ENCODE measurements around the gene STX1A. TPM values are rescaled to one million over a fixed set of nuclear protein-coding genes. Genes with fewer than 3 reads are reported as not detected.
A peak's percentile ranks its signal among the peaks of the same experiment; 100 is the strongest.
"Not testable (repeated sequence)": the region's sequence is repeated elsewhere in the genome, so short reads cannot be mapped to it uniquely, and the experiment has no call there.

STX1A gene
- total RNA-seq, 2 donors from 2014 or later = 2.0 to 2.6 TPM

DNA sequence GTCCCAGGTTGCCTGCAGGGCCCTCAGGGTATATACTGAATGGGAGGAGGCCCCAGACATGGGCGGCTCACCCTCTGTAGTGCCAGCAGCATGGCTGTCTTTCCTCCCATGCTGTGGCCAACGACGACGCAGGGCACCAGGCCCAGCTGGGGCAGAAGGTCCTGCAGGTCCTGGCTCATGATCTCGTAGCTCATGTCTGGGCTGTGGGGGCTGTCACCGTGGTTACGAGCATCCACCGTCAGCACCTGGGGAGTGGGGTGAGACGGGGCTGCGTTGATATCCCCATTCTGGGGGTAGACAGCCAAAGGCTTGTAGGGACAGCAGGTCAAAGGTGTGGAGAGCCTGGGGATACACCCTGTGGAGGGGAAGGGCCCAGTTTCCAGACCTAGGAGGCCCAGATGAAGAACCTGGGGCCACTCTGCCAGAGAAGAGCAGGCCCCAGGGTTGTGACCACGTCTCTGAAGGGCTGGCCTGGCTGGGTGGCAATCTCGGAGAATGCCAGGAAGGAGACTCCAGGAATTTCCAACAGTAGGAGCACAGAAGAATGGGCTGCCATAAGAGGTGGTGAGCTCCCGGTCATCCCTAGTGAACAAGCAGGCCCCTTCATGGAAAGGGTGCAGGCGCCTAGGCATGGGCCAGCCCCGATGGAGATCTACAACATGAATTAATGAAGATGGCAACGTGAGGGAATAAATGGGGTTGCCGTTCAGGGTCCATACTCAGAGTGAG, 18.2 kb upstream of the STX1A start:
- DNase-seq = peak; percentile 28
- intact Hi-C loops (cut with DNase I) = no loop called here

DNA sequence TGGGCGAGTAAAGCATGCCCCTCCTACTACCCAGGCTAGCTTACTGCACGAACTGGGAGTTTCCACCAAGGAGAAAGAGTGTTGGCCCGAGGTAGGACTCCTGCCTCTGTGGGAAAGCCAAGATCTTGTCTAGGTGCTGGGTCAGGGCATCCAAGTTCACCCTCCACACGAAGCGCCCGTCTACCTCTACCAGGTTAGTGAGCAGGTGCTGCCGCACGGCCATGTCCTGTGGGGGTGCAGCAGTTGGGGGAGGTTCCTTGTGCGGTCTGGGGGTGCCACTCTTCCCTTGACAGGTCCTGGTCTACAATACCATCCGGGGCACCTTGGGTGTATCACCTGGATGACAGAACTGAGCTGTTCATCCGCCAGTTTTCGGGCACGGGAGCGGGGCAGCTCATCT, 17.4 kb upstream of the STX1A start:
- DNase-seq (no peak), ATAC-seq (no peak)
- intact Hi-C loops (cut with DNase I) = no loop called here

More for the DNA sequence above, 18.2 kb upstream of the STX1A start:
- no peak for ATAC-seq

DNA sequence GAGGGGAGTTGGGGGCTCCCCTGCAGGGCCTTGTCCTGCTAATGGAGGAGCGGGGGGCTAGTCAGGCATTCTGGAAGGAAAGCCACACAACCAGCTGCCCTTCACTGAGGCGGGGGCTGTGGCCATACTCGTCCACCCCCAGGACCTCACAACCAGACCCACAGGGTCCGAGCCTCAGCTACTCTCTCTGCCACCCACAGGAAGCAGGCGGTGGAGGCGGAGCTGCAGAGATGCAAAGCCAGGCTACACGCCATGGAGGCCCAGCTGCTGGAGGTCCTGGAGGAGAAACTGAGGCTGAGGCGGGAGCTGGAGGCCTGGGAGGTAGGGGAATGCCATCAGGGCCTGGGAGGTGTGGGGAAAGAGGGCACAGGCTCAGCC, 16.0 kb upstream of the STX1A start:
- intact Hi-C loops (cut with DNase I) = no loop called here
- ATAC-seq (no peak), DNase-seq (no peak)

DNA sequence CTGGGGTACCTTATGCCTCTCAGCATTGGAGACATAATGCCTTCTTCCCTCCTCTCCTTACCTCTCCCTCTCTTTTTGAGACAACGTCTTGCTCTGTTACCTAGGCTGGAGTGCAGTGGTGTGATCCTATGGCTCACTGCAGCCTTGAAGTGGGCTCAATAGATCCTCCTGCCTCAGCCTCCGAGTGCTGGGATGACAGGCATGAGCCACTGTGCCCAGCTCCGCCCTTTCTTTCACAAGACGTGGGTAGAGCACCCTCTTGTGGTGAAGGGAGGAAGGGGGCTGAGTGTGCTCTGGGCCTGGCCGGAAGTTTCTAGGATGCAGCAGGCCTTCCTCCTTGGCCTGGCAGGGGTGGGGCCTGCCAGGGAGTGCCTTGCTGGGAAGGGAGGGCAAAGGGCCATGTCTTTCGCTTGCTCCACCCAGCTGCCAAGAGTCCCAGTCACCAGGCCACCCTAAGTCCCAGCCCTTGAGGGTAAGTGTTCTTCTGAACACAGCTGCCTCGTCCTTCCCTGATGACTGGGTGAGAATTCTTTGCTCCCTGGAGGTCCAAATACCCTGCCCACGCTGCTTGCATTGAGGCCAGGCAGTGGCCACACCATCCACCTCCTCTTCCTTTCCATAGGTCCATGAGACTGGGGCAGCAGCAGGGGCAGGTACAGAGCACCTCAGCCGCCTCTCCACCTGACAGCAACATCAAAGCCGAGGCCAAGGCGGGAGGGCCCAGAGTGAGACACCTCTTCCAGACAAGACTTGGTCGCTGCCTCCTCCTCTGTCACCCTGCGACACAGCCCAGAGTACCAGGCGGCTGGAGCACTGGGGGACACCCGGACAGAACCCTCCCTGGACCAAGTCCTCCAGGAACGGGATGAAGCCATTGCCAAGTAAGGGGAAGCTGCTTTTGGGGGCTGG, 15.4 kb upstream of the STX1A start:
- ATAC-seq = peak in 1 of 2 donors; percentile 36
- intact Hi-C loops (cut with DNase I) = no loop called here
- DNase-seq = peak; percentile 73

DNA sequence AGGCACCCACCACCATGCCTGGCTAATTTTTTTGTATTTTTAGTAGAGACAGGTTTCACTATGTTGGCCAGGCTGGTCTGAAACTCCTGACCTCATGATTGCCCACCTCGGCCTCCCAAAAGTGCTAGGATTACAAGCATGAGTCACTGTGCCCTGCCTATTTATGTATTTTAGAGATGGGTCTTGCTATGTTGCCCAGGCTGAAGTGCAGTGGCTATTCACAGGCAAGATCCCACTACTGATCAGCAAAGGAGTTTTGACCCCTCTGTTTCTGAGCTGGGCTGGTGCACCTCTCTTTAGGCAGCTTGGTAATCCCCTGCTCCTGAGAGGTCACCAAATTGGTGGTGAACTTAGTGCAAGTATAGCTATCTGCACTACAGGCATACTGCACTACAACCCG, 12.9 kb upstream of the STX1A start:
- ATAC-seq (no peak), DNase-seq (no peak)
- intact Hi-C loops (cut with DNase I) = no loop called here

DNA sequence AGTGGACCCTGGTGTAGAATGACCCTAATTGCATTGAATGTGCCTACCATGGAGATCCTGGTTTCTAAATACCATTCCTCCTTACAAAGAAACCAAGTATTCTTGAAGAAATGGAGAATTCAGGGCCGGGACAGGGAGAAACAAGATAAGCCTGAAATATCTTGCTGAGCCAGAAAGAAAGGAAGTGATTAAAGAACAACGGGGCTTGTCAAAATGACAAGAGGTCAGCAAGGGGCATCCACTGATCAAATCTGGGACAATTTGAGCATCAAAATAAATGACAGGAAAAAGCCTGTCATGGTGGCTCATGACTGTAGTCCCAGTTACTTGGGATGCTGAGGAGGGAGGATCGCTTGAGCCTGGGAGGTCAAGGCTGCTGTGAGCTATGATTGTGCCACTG, 11.0 kb upstream of the STX1A start:
- intact Hi-C loops (cut with DNase I) = no loop called here
- ATAC-seq (no peak), DNase-seq (no peak)

DNA sequence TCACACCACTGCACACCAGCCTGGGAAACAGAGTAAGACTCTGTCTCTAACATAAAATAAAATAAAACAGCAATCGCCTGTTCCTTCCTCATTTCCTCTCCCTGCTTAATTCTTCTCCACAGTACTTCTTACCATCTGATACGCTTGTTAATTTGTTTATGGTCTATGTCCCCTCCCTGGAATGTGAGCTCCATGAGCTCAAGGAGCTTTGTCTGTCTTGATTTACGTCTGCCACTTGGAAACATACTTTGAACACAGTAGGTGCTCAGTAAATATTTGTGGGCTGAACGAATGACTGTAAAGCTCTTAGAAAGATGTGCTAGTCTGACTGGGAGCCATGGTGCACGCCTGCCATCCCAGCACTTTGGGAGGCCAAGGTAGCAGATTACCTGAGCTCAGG, 9.1 kb upstream of the STX1A start:
- DNase-seq = no peak
- intact Hi-C loops (cut with DNase I) = loop anchor here in 1 of 2 donors (5.0 kb wide), 1 partner anchor 121 kb away; no protein-coding TSS in a partner anchor

DNA sequence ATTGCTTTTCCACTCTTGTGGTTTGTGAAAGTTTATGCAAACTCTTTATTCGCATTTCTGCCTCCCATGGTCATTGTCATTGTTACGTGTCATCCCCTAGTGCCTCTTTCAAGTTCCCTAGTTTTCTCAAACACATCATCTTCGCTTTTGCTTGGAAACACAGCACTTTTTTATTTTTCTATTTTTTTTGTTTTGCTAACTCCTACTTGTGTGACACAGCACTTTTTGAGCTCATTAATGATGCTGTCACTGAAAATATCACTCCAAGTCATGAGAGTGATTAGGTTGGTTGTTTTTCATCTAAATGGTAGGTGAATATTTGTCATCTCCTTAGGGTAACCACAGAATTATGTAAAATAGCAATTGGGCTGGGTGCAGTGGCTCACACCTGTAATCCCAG, 8.5 kb upstream of the STX1A start:
- DNase-seq = no peak
- intact Hi-C loops (cut with DNase I) = loop anchor here (2.0 to 5.0 kb wide), 2 partner anchors 121 kb away; no protein-coding TSS in a partner anchor
- no peak for ATAC-seq

More for the DNA sequence above, 9.1 kb upstream of the STX1A start:
- ATAC-seq = no peak

DNA sequence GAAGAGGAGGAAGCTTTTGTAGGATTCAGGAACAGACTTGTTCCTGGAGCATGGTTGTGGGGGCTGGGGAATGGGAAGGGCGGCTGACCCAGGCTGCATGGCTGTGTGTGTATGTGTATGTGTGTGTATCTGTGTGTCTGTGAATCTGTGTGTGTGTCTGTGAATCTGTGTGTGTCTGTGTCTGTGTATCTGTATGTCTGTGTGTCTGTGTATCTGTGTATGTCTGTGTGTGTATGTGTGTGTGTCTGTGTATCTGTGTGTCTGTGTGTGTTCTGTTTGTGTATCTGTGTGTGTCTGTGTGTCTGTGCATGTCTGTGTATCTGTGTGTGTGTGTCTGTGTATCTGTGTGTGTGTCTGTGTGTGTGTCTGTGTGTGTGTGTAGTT, 6.6 kb upstream of the STX1A start:
- intact Hi-C loops (cut with DNase I) = loop anchor here (2.0 to 5.0 kb wide), 2 partner anchors 119 kb away; no protein-coding TSS in a partner anchor
- no peak for DNase-seq
- ATAC-seq = no peak

DNA sequence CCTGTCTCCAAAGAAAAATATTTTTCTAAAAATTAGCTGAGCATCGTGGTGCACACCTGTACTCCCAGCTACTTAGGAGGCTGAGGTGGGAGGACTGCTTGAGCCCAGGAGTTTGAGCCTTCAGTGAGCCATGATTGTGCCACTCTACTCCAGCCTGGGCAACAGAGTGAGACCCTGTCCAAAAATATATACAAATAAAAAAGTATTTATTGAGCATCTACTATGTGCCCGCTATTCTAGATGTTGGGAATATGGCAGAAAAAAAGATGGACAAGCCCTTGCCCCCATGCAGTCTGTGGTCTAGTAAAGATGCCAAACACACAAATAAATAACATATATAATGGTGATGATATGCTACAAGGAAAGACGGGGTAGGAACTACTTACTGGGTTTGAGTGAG, 4.3 kb upstream of the STX1A start:
- intact Hi-C loops (cut with DNase I) = loop anchor here in 1 of 2 donors (5.0 kb wide), 1 partner anchor 52 kb away; no protein-coding TSS in a partner anchor
- no peak for ATAC-seq
- no peak for DNase-seq

DNA sequence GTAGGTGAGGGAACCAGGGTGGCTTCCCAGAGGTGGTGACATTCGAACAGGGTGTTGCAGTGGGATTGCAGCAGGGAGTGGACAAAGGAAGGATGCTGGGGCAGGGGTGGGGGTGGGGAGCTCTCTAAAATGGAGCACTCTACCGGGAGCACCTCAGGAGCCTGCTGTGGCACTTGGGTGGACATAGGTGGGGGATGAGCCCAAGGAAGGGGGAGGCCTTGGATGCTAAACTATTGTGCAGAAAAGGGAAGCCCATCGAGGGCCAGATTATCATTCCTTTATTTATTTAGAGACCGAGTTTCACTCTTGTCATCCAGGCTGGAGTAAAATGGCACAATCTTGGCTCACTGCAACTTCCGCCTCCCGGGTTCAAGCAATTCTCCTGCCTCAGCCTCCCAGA, 3.3 kb upstream of the STX1A start:
- intact Hi-C loops (cut with DNase I) = loop anchor here in 1 of 2 donors (5.0 kb wide), 1 partner anchor 50 kb away; no protein-coding TSS in a partner anchor
- DNase-seq (no peak), ATAC-seq (no peak)

DNA sequence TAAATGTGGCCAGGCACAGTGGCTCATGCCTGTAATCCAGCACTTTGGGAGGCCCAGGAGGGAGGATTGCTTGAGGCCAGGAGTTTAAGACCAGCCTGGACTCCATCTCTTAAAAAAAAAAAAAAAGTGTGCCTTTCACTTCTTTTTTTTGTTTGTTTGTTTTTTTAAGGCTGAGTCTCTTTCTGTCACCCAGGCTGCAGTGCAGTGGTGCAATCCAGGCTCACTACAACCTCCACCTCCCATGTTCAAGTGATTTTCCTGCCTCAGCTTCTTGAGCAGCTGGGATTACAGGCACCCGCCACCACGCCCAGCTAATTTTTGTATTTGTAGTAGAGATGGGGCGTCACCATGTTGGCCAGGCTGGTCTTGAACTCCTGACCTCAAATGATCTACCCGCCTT, 2.7 kb upstream of the STX1A start:
- intact Hi-C loops (cut with DNase I) = loop anchor here in 1 of 2 donors (5.0 kb wide), 1 partner anchor 50 kb away; no protein-coding TSS in a partner anchor
- not testable (repeated sequence) for DNase-seq, ATAC-seq

DNA sequence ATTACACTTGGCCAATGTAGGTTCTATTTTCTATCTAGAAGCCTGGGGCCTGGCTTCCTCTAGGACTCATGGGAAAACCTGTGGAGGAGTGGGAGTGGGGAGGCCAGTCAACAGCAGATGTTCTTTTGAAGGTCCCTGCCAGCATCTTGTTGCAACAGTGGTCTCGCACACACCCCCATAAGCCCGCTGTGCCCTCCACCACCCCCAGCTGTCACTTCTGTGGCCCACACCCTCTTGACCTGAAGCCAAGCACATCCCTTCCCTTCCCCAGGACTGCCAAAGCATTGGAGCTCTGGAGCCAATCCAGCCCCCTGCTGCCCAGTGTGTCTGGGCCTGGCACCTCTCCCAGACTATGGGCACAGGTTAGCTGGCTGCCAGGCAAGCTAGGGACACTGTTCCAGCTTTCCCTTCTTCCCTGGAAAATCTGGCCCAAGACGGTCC, 1.9 kb upstream of the STX1A start:
- peak; percentile 72 for DNase-seq
- peak; percentile 55 to 76 for ATAC-seq
- intact Hi-C loops (cut with DNase I) = loop anchor here in 1 of 2 donors (5.0 kb wide), 1 partner anchor 49 kb away; no protein-coding TSS in a partner anchor

DNA sequence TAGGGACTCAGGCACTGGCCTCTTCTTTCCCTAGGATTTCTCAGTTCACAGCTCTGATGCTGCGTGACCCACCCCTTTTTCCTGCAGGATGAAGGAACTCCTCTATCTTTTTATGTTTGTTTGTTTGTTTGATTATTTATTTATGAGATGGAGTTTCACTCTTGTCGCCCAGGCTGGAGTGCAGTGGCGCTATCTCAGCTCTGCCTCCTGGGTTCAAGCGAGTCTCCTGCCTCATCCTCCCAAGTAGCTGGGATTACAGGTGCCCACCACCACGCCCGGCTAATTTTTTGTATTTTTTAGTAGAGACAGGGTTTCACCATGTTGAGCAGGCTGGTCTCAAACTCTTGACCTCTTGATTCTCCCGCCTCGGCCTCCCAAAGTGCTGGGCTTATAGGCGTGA, 974 bp upstream of the STX1A start:
- not testable (repeated sequence) for DNase-seq, ATAC-seq
- intact Hi-C loops (cut with DNase I) = loop anchor here in 1 of 2 donors (5.0 kb wide), 1 partner anchor 48 kb away; no protein-coding TSS in a partner anchor

DNA sequence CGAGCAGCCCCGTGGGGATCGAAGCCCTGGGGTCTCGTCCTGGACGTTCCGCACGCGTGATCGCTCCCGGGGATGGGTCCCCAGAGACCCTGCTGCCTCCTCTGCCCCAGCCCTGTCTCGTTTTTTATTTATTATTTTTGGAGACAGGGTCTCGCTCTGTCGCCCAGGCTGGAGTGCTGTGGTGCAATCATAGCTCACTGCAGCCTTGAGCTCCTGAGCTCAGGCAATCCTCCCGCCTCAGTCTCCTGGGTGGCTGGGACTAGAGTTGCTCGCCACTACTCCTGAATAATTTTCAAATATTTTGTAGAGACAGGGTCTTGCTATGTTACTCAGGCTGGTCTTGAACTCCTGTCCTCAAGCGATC, 319 bp upstream of the STX1A start:
- no peak for DNase-seq
- intact Hi-C loops (cut with DNase I) = loop anchor here in 1 of 2 donors (5.0 kb wide), 1 partner anchor 47 kb away; no protein-coding TSS in a partner anchor
- peak in 1 of 2 donors; percentile 2 for ATAC-seq

DNA sequence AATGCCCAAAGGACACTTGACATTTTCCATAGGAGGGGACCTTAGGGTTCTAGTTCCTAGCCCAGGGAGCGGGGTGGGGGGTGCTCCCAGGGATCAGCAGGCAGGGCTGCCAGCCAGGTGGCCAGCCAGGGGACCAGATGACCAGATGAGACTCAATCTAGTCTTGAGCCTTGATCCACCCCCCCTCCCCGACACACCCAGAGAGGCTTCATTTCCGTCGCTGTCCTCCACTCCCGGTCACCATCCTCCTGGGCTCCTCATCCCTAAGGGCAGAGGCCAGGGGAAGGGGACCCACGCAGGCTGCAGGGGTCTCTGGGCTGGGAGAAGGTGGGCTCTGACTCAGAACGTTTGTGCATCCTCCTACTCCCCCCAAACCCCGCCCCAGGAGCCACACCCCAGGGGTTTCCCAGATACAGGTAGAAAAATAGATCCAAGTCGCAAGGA, 1.0 kb downstream of the STX1A start:
- DNase-seq = no peak
- intact Hi-C loops (cut with DNase I) = no loop called here
- ATAC-seq = no peak

DNA sequence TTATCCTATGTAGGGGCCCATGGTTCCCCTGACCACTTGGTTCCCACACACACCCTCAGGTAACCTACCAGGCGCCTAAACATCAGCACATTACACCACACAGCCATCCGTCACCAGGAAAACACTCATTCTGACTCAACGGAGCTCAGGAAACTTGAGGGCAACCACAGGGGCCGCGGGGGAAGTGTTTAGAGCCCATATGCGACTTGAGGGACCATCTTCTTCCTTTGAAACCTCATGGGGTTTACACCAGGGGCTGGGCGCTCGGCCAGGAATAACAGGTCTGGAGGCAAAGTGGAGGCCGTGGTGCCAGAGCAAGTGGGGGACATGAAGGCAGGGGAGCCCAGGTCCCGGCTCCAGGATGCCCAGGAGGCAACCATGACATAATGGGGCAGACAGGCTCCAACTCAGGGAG, 1.5 kb downstream of the STX1A start:
- DNase-seq = peak; percentile 51
- intact Hi-C loops (cut with DNase I) = no loop called here

DNA sequence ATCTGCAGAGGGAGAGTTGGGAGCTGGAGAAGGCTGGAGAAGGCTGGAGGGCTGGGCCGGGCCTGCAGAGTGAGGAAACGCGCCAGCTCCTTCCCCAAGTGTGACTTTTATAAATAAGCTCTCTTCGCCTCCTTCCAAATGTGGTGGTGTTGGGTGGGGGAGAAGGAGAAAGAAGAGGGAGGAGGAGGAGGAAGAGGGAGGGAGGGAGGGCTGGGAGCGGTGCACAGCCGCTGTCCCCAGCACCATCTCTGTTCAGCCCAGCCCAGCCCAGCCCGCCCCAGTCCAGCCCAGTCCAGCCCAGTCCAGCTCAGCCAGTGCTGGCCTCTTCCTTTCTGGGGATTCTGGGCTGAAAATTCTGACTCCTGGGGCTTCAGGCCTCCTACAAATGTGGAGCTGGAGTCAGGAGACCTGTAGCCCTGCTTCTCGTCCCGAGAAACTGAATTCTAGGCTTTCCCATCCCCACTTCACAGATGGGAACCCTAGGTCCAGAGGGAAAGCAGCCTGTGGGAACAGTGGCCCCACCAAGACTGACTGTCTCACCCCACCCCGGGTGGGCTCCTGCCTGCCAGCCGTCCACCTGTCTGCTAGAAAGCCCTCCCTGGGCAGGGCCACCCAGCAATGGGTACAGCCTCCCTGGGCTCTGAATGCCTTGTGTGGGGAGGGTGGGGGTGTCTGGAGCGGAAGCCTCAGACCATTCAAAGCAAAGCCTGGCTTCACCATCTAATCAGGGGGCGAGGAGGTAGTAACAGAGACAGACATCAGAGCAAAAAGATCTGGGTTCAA, 2.3 kb downstream of the STX1A start:
- DNase-seq (no peak), ATAC-seq (no peak)
- intact Hi-C loops (cut with DNase I) = no loop called here

More for the DNA sequence above, 1.5 kb downstream of the STX1A start:
- ATAC-seq = no peak
